Ishikawa (cell line): ENCODE results near the gene FTSJ1.

Experiments
- EGR1 ChIP-seq: IDR thresholded peaks from 2 replicates; pipeline ENCODE4 v1.6.1; 2012
- EP300 ChIP-seq: IDR thresholded peaks from 2 replicates; pipeline ENCODE4 v1.6.1; 2012; ENCODE audit warnings: borderline replicate concordance
- TAF1 ChIP-seq: IDR thresholded peaks from 2 replicates; pipeline ENCODE4 v1.6.1; 2012; ENCODE audit warnings: low read depth, mild to moderate bottlenecking
- TCF12 ChIP-seq: IDR thresholded peaks from 2 replicates; pipeline ENCODE4 v1.6.1; 2012; ENCODE audit warnings: low read depth
- TEAD4 ChIP-seq: IDR thresholded peaks from 2 replicates; pipeline ENCODE4 v1.6.1; 2012
- YY1 ChIP-seq: IDR thresholded peaks from 2 replicates; pipeline ENCODE4 v1.6.1; 2012; ENCODE audit warnings: low read depth
- ZBTB7A ChIP-seq: IDR thresholded peaks from 2 replicates; pipeline ENCODE4 v1.6.1; 2012; ENCODE audit warnings: low read depth

- TF ChIP-seq TEAD4: no peak
- no peak for TF ChIP-seq YY1
- TF ChIP-seq ZBTB7A: no peak
- no peak for TF ChIP-seq TCF12
- TF ChIP-seq EGR1: no peak
- no peak for TF ChIP-seq EP300
- TF ChIP-seq TAF1: no peak
Observed at GRCh38 chrX:48472851-48473703, 2.9 kb upstream of the FTSJ1 start.
